ENCODE results near the gene ASIP. TPM values are rescaled to one million over a fixed set of nuclear protein-coding genes. Genes with fewer than 3 reads are reported as not detected.
"Not testable (repeated sequence)": the region's sequence is repeated elsewhere in the genome, so short reads cannot be mapped to it uniquely, and the experiment has no call there.

The ASIP gene, protein sequence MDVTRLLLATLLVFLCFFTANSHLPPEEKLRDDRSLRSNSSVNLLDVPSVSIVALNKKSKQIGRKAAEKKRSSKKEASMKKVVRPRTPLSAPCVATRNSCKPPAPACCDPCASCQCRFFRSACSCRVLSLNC
- total RNA-seq, result not detected

DNA sequence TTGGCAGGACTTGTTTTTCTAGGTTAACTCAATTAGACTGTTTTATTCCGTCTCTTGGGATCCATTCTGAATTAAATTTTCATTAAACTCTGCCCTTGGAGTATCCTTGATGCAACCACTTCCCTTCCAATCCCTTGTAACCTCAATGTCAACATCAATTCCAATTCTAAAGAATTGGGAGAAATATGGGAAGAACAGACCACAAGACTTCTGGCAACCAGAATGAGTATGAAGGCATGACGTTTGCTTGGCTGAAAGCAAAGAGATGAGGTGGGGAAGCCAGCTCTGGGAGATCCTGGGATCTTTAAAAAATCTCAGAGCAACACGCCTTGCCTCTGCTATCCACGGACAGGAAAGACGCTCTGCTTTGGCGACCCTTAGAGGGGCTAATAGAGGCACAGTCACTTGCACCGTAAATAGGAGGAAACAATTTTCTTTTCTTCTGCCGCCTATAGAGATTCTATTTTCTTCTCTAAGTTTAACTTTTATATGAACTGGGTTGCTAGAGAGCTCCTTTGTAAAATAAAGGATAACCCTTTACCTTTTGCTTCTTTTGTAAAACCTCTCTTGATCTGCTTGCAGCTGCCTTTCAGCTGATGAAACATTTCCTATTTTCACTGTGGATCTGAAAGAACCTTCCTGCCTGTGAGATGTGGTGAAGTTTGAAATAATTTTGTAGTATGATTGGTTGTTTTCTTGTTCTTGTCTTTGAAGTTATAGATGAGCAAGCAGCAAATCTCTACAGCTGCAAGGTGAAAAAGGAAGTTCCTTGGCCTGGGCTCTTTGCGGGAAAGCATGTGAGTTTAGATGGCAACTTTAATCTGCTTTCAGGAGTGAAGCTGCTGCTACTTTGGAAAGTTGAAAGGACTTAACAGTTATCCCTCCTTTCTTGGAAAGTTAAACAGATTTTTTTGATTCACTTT is at the start of gene ASIP:
TSS of gene ASIP (plus strand) at position 731 of the 923 bp plus-strand sequence. CDS start 18,952 bp downstream, outside the sequence.
- H3K4me3 ChIP-seq, result no peak within 1 kb of the TSS
- no peaks in the 10 kb centered on the region for H3K27me3 ChIP-seq
- TF ChIP-seq, protein P1, sequence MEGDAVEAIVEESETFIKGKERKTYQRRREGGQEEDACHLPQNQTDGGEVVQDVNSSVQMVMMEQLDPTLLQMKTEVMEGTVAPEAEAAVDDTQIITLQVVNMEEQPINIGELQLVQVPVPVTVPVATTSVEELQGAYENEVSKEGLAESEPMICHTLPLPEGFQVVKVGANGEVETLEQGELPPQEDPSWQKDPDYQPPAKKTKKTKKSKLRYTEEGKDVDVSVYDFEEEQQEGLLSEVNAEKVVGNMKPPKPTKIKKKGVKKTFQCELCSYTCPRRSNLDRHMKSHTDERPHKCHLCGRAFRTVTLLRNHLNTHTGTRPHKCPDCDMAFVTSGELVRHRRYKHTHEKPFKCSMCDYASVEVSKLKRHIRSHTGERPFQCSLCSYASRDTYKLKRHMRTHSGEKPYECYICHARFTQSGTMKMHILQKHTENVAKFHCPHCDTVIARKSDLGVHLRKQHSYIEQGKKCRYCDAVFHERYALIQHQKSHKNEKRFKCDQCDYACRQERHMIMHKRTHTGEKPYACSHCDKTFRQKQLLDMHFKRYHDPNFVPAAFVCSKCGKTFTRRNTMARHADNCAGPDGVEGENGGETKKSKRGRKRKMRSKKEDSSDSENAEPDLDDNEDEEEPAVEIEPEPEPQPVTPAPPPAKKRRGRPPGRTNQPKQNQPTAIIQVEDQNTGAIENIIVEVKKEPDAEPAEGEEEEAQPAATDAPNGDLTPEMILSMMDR (IDR thresholded peaks at IDR 0.05), result no peak
- no peak within 1 kb of the TSS for H3K27ac ChIP-seq
- H3K36me3 ChIP-seq, result no peaks in the 10 kb centered on the region
- intact Hi-C loops (cut with DNase I), result no loop called here
- H3K9me3 ChIP-seq, result peaks cover 0 to 13% of the 10 kb centered on the region in 2 donors
- DNase-seq (ENCODE audit: low spot score in 2 of 2), result no peak
- no peaks in the 10 kb centered on the region for H3K4me1 ChIP-seq

DNA sequence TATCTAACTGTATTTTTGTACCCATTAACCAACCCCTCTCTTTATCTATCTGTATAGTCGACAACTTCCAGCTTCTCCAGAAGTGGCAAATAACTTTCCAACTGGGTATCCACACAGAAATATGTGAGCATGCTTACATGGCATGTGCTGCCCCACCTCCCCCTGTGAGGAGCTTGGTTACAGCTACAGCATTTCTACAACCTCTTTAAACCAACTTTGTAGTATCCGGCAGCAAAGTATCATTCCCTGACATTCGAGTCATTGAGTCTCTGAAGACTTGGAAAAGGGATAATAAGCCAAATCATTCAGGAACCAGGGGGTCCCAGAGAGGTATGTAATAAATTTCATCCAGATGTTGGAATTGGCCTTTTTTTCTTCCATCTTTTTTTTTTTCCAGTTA is 48.2 kb upstream of the ASIP start:
- TF ChIP-seq, protein P1 (IDR thresholded peaks at IDR 0.05), result no peak
- intact Hi-C loops (cut with DNase I), result no loop called here
- DNase-seq (ENCODE audit: low spot score in 2 of 2), result no peak
- H3K27ac ChIP-seq, result no peak overlapping the region
- no peaks in the 10 kb centered on the region for H3K4me1 ChIP-seq
- H3K36me3 ChIP-seq, result no peaks in the 10 kb centered on the region
- H3K27me3 ChIP-seq, result no peaks in the 10 kb centered on the region
- H3K9me3 ChIP-seq, result no peaks in the 10 kb centered on the region
- no peak overlapping the region for H3K4me3 ChIP-seq

DNA sequence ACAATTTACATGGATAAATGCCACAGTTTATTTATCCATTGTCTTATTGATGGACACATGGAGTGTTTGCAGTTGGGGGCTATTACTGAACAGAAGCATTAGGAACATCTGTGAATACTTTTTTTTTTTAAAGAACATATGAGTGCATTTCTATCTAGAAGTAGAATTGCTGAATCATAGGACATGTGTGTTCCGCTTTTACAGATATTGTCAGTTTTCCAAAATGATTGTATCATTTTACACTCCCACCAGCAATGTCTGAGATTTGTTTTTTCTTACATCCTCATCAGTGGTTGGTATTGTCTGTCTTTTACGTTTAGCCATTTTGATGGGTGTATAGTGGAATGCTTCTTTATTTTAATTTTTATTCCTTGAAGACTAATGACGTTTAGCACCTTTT is 42.0 kb upstream of the ASIP start:
- Histone ChIP-seq H3K4me3 (no peak overlapping the region), H3K27me3 (no peaks in the 10 kb centered on the region), H3K36me3 (no peaks in the 10 kb centered on the region), H3K4me1 (no peaks in the 10 kb centered on the region), H3K9me3 (no peaks in the 10 kb centered on the region), H3K27ac (no peak overlapping the region)
- TF ChIP-seq, protein P1 (IDR thresholded peaks at IDR 0.05), result no peak
- no peak for DNase-seq (ENCODE audit: low spot score in 2 of 2)
- intact Hi-C loops (cut with DNase I), result no loop called here

DNA sequence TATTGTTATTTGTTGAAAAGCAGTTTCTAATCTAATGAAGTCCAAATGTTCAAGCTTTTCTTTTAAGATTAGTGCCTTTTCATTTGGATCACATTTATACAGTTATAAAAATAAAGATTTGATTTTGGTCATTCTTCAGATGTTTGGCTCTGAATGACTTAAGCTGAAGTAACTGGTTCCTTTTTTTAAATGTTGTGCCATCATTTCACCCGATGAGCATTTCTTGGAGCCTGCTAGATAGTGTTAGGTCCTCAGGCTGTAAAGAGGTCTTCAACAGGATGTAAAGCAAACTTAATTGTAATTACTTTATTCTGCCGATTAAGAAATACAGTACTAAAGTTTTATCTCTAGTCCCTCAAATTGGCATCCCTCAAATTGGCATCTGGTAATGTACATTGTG is 41.2 kb upstream of the ASIP start:
- TF ChIP-seq, protein P1 (IDR thresholded peaks at IDR 0.05), result no peak
- H3K9me3 ChIP-seq, result no peaks in the 10 kb centered on the region
- H3K27me3 ChIP-seq, result no peaks in the 10 kb centered on the region
- no peak overlapping the region for H3K27ac ChIP-seq
- no peaks in the 10 kb centered on the region for H3K4me1 ChIP-seq
- no peak overlapping the region for H3K4me3 ChIP-seq
- intact Hi-C loops (cut with DNase I), result no loop called here
- DNase-seq (ENCODE audit: low spot score in 2 of 2), result no peak
- no peaks in the 10 kb centered on the region for H3K36me3 ChIP-seq

DNA sequence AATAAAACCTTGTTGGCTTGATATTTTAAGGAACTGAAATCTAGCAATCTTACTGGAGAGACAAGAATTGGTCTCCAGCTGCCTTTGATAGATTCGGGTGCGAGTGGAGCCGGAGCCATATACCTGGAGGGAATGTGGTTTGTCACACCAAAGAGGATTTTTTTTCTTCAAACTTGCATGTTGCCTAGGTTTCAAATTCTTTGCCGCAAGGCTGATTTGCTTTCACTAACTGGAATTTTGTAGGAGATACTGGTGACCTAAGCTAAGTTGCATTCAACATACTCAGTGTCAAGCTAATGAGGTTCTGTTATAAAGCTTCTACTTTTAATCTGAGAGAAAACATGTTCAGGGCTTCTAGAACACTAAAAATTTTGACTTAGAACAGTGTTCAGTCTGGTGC is 39.7 kb upstream of the ASIP start:
- Histone ChIP-seq H3K4me3 (no peak overlapping the region), H3K36me3 (no peaks in the 10 kb centered on the region), H3K9me3 (no peaks in the 10 kb centered on the region), H3K27me3 (no peaks in the 10 kb centered on the region), H3K4me1 (no peaks in the 10 kb centered on the region), H3K27ac (no peak overlapping the region)
- TF ChIP-seq, protein P1 (IDR thresholded peaks at IDR 0.05), result no peak
- intact Hi-C loops (cut with DNase I), result no loop called here
- no peak for DNase-seq (ENCODE audit: low spot score in 2 of 2)

DNA sequence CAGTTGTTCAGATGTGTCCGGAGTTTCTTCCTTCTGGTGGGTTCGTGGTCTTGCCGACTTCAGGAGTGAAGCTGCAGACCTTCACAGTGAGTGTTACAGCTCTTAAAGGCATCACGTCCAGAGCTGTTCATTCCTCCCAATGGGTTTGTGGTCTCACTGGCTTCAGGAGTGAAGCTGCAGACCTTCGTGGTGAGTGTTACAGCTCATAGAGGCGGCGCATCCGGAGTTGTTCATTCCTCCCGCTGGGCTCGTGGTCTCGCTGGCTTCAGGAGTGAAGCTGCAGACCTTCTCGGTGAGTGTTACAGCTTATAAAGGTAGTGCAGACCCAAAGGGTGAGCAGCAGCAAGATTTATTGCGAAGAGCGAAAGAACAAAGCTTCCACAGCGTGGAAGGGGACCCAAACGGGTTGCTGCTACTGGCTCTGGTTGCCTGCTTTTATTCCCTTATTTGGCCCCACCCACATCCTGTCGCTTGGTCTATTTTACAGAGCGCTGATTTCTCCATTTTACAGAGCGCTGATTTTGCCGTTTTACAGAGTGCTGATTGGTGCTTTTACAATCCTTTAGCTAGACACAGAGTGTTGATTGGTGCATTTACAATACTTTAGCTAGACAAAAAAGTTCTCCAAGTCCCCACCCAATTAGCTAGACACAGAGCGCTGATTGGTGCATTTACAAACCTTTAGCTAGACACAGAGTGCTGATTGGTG is 35.9 kb upstream of the ASIP start:
- intact Hi-C loops (cut with DNase I); H3K4me3 ChIP-seq; H3K9me3 ChIP-seq; H3K4me1 ChIP-seq; H3K27me3 ChIP-seq; H3K36me3 ChIP-seq; DNase-seq (ENCODE audit: low spot score in 2 of 2); H3K27ac ChIP-seq: not testable (repeated sequence)

Measured in ascending aorta (tissue), 2 donors.